Subcutaneous adipose tissue (tissue), 4 donors: ENCODE data around the gene CDC42BPG. TPM values are rescaled to one million over a fixed set of nuclear protein-coding genes. Genes with fewer than 3 reads are reported as not detected.

Experiments used
- total RNA-seq, 4 donors: library from RNA; depleted of rRNA; stranded (reverse); fragments of >200 nt; gene quantifications; one replicate each; pipeline ENCODE4 v1.1.0, GENCODE V29; 2016
- TF ChIP-seq, protein P1 (sequence below): fragments of 450-650 bp; IDR thresholded peaks from one replicate; pipeline ENCODE4 v1.5.1; 2016; ENCODE audit warnings: low read depth, mild to moderate bottlenecking, control low read depth, antibody characterized with exemption, moderate library complexity

Gene CDC42BPG
- total RNA-seq, 4 donors from 2014 or later, result 0.17 to 0.38 (median 0.22) TPM; not detected in 1

DNA sequence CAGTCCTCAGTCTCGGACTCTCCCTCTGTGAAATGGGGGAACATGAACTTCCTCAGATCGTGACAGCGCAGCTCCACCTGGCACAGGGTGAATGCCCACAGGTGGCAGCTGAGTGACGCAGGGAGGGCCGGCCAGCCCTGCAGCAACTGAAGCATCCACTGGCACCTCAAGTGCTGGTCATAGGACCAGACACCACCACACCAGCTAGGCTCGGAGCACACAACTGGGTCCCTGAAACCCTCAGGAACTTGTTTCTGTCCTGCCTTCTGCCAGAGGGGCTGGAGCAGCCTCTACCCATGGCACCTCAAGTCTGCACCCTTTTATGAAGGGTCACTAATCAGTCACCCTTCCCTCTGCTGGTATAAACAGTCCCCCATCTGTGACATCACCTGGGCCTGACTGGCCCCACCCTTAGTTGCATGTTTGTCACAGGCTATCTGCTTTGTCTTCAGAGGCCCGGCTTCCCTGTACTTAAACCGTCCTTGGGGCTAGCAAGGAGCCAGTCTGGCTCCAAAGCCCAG lies 7.4 kb upstream of the CDC42BPG start:
- TF ChIP-seq, protein P1, sequence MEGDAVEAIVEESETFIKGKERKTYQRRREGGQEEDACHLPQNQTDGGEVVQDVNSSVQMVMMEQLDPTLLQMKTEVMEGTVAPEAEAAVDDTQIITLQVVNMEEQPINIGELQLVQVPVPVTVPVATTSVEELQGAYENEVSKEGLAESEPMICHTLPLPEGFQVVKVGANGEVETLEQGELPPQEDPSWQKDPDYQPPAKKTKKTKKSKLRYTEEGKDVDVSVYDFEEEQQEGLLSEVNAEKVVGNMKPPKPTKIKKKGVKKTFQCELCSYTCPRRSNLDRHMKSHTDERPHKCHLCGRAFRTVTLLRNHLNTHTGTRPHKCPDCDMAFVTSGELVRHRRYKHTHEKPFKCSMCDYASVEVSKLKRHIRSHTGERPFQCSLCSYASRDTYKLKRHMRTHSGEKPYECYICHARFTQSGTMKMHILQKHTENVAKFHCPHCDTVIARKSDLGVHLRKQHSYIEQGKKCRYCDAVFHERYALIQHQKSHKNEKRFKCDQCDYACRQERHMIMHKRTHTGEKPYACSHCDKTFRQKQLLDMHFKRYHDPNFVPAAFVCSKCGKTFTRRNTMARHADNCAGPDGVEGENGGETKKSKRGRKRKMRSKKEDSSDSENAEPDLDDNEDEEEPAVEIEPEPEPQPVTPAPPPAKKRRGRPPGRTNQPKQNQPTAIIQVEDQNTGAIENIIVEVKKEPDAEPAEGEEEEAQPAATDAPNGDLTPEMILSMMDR, result no peak

DNA sequence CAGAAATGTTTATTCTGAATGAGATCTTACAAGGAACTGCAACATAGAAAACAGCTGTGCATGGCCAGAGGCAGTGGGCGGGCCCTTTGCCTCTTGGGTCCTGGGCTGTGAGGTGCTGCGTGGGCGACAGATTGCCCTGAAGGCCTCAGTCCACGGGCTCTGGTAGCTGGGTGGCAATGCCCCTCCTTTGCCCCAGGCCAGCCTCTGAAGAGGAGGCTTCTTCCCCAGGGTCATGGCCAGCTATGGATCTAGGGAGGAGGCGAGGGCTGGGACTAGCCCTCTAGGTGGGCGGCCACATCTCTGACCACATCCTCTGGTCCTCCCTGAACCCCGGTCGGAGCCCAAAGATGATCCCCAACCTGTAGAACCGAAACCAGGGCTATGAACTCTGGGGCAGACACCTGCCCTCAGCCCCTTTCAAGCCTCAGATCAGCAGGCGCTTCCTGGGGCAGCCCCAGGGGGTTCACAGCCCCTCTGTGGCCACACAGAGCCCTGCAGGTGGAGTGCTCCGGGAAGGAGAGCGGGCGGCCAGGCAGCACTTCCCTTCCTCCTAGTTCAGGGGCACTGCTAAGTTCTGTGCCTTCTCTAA lies 6.6 kb upstream of the CDC42BPG start:
- TF ChIP-seq, protein P1, result no peak

DNA sequence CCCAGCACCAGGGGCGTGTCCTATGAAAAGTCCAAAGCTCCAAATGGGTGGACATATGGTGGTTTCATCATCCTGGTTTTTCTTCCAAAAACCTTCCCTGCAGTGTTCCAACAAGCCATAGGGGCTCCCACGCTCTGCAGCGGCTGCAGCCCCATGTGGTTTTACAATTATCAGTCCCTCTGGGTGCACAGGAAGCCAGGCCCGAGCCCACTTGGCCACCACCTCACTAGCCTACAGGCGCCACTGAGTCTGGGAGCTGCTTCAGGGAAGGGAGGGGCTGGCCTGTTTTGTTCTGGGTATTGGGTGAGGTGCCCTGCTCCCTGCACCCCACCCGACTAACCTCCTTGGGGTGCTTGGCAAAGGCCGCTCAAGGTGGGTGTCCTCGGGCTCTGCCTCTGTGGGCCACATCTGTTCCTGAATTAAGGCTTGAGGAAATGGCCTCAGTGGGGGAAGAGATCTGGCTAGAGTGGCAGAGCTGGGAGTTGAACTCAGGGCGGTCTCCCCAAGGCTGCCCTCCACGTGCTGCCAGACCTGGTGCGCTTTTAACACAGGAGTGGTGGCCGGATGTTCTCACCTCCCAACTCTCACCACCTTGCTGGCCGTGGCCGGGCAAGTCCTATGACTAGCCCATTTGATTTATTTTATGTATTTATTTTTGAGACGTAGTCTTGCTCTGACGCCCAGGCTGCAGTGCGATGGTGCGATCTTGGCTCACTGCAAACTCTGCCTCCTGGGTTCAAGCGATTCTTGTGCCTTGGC lies 5.3 kb upstream of the CDC42BPG start:
- TF ChIP-seq, protein P1, result no peak

DNA sequence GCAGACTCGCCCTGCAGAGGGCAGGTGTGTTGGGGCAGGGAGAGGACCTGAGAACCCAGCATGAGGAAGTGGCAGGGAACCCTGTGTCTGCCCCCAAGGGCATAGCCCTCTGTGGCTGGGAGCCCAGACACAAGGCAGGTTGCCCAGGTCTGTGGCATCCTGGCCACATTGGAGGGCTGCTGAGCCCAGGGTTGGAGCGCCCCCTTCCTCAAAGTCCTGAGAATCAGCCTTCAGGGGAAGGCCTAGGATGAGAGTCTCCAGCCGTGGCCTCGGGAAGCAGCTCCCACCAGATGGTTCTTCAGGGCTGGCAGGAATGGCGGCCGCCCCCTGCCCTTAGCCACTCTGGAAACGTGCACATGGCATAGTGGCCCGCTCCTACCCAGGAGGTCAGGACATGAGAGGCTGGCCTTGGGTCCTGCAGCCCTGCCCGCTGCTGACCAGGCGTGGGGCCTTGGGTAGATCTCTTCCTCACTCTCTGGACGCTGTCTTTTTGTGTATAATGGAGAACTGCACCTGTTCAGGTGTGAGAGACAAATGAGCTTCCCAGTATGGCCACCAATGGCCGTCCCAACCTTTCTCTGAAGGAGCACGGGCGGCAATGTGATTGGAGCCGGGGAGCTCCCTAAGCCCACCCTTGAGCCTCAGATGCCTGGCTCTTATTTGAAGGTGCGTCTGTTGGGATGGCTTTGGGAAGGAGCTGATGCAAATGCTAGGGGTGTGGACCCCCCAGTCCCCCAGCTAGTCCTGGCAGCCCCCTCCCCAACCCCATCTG lies 4.6 kb upstream of the CDC42BPG start:
- TF ChIP-seq, protein P1, result no peak

DNA sequence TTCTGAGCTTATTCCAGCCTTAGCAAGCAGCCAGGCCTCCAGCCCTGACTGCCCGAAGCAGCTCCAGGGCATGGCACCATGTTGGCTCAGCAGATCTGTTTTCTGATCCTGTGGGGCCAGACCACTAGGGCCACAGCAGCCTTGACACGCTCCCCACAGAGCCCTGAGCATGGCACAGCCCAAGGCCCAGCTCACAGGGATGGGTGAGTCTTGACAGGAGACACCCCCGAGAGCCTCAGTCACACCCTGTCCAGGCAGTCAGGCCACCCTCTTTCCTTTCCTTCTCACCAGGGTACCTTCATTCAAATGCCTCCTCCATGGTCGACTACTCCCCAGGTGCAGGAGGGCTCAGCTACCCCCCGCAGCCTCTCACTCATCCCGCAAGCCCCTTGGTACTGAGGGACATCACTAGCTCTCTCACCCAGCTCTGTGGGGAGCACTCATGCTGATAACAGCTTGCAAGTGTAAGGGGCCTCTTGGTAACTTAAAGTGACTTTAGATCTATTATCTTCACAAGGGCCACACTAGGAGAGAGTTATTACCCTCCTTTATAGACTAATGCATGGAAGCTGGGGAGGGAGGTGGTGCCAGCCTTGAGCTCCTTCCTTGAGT lies 3.9 kb upstream of the CDC42BPG start:
- TF ChIP-seq, protein P1, result no peak

DNA sequence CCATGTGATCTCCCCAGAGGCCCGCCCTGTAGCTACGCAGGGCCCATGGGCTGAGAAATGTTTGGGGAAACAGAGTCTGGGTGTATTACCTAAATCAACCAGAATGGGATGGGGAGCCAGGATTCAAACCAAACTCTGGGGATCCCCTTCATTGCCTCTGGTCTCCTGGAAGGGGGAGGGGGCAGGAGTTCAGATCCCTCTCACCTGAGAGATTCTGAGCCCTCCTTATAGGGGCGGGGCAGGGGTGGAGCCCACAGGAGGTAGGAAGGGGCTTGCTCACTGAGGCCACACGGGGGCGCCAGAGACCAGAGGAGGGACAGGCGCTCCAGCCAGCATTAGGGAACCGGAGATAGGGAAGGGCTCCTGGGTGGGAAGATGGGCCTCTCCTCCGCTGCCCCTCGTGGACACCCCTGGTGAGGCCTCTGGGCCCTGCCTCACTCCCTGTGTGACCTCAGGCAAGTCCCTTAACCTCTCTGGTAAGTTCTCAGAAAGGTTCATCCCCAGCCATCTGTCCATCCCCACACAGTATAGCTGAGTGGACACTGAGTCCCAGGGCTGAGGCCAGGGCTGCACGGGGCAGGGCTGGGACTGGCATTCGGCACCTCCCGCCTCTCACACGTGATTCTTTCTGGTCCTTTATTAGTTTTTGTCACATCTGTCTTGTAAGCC lies 2.7 kb upstream of the CDC42BPG start:
- TF ChIP-seq, protein P1, result no peak
